Mucosa of descending colon (tissue), 3 donors: ENCODE measurements around the gene TCF7L2. TPM values are rescaled to one million over a fixed set of nuclear protein-coding genes. Genes with fewer than 3 reads are reported as not detected.

Experiments used
- ATAC-seq: fragments of 200-7000 bp; cut with Tn5 transposase; one replicate; pipeline ENCODE4 v1.9.1; 2020; ENCODE audit warnings: mild to moderate bottlenecking, moderate library complexity
- DNase-seq, 3 donors: peaks; one replicate each; pipeline ENCODE4 v3.0.0-alpha.2; 2020
- H3K36me3 ChIP-seq: fragments of 200-600 bp; one replicate; pipeline ENCODE4 v1.8.0; 2021; ENCODE audit warnings: low read depth, mild to moderate bottlenecking
- H3K4me1 ChIP-seq: fragments of 200-600 bp; one replicate; pipeline ENCODE4 v1.8.0; 2021; ENCODE audit warnings: low read depth, mild to moderate bottlenecking
- H3K4me3 ChIP-seq: fragments of 200-600 bp; one replicate; pipeline ENCODE4 v1.8.0; 2021; ENCODE audit warnings: mild to moderate bottlenecking
- H3K9me3 ChIP-seq: fragments of 200-600 bp; one replicate; pipeline ENCODE4 v1.8.0; 2021; ENCODE audit warnings: mild to moderate bottlenecking
- CTCF ChIP-seq: fragments of 200-600 bp; IDR thresholded peaks from one replicate; pipeline ENCODE4 v1.8.0; 2022; ENCODE audit warnings: antibody characterized with exemption, mild to moderate bottlenecking
- intact Hi-C, 2 donors: fragments of 100-400 bp; cut with DNase I in 1 of 2; cut with micrococcal nuclease in 1 of 2; formaldehyde crosslinking; loops; one replicate each; pipeline versions ENCODE4 v1.11.0 to v1.11.1; 2022; cut with DNase I, micrococcal nuclease
- total RNA-seq, 3 donors: library from RNA; stranded (reverse); fragmentation: NEBNext Ultra II Directional in 2 of 3; extraction: Animal tissue kit (Norgen Biotek cat#: 25700) in 2 of 3; gene quantifications; one replicate each; pipeline versions ENCODE4 v1.2.1 to v1.2.4, GENCODE V29; 2021 to 2023
- donor health status: DM: no; HTN: no; CAD: no; lungs with moderate emphysema.
- donor health status: DM: no; HTN: no; CAD: no.
- donor health status: DM: no; HTN: yes; CAD: no.

TCF7L2 gene
- total RNA-seq, 3 donors from 2014 or later: 99.6 to 182 (median 102) TPM

GRCh38 chr10:113179265-113179664 lies 229.2 kb downstream of the TCF7L2 start:
- no peak for ATAC-seq
- no peaks in the 10 kb centered on the region for H3K4me1 ChIP-seq
- H3K4me3 ChIP-seq: no peak overlapping the region
- intact Hi-C loops: no loop called here
- DNase-seq: no peak
- H3K9me3 ChIP-seq: no peaks in the 10 kb centered on the region
- no peaks in the 10 kb centered on the region for H3K36me3 ChIP-seq
- TF ChIP-seq CTCF: no peak

- DNase-seq: no peak
- no peak overlapping the region for H3K4me3 ChIP-seq
- no peaks in the 10 kb centered on the region for H3K4me1 ChIP-seq
- no peaks in the 10 kb centered on the region for H3K36me3 ChIP-seq
- no peak for TF ChIP-seq CTCF
- intact Hi-C loops: no loop called here
- no peak for ATAC-seq
- no peaks in the 10 kb centered on the region for H3K9me3 ChIP-seq
These were observed 229.9 kb downstream of the TCF7L2 start for GRCh38 chr10:113179966-113180365.

GRCh38 chr10:113180401-113181154 lies 230.5 kb downstream of the TCF7L2 start:
- Histone ChIP-seq H3K4me1 (no peaks in the 10 kb centered on the region), H3K36me3 (no peaks in the 10 kb centered on the region), H3K4me3 (no peak overlapping the region), H3K9me3 (no peaks in the 10 kb centered on the region)
- DNase-seq (no peak), ATAC-seq (no peak)
- intact Hi-C loops: no loop called here
- no peak for TF ChIP-seq CTCF

GRCh38 chr10:113182154-113182553 lies 232.1 kb downstream of the TCF7L2 start:
- H3K36me3 ChIP-seq: no peaks in the 10 kb centered on the region
- intact Hi-C loops: no loop called here
- ATAC-seq (no peak), DNase-seq (no peak)
- no peak overlapping the region for H3K4me3 ChIP-seq
- no peaks in the 10 kb centered on the region for H3K9me3 ChIP-seq
- TF ChIP-seq CTCF: no peak
- H3K4me1 ChIP-seq: no peaks in the 10 kb centered on the region

- H3K4me1 ChIP-seq: no peaks in the 10 kb centered on the region
- DNase-seq (no peak), ATAC-seq (no peak)
- intact Hi-C loops: no loop called here
- H3K9me3 ChIP-seq: no peaks in the 10 kb centered on the region
- H3K36me3 ChIP-seq: no peaks in the 10 kb centered on the region
- no peak for TF ChIP-seq CTCF
- H3K4me3 ChIP-seq: no peak overlapping the region
These were observed 233.5 kb downstream of the TCF7L2 start for GRCh38 chr10:113183573-113183972.
